NK-92 (cell line): ENCODE measurements around the gene MYO3A.
"Not testable (repeated sequence)": the region's sequence is repeated elsewhere in the genome, so short reads cannot be mapped to it uniquely, and the experiment has no call there.

Experiments
- DNase-seq: peaks from one replicate; lab custom pipeline; 2025; ENCODE audit not compliant: unreplicated experiment; lab: John Stamatoyannopoulos, UW

The MYO3A gene

DNA sequence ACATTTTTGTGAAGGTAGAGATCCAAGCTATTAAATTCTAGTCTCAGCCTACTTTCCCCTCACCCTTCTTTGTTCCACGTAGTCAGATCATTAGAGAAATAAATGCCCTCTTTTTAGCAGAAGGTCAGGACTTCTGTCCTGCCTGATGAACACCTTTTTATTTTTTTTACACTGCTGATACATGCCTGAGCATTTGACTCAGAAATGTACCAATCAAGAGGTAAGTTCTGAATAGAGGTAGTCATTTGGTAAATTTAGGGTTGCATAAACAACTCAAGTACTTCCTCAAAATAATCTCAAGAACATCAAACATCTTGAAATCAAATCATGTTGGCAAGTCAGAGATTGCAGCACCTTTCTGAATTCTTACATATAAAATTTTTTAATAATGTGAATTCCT lies 133.7 kb downstream of the MYO3A start:
- DNase-seq = no peak

DNA sequence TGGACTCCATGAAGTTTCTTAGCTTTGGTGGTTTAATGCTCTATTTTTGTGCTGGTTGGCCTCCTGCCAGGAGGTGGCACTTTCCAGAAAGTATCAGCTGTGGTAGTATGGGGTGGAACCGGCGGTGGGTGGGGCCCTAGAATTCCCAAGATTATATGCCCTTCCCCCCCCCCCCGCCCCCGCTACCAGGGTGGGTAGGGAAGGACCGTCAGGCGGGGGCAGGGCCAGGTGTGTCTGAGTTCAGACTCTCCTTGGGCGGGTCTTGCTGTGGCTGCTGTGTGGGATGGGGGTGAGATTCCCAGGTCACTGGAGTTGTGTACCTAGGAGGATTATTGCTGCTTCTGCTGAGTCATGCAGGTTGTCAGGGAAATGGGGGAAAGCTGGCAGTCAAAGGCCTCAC lies 146.9 kb downstream of the MYO3A start:
- not testable (repeated sequence) for DNase-seq

DNA sequence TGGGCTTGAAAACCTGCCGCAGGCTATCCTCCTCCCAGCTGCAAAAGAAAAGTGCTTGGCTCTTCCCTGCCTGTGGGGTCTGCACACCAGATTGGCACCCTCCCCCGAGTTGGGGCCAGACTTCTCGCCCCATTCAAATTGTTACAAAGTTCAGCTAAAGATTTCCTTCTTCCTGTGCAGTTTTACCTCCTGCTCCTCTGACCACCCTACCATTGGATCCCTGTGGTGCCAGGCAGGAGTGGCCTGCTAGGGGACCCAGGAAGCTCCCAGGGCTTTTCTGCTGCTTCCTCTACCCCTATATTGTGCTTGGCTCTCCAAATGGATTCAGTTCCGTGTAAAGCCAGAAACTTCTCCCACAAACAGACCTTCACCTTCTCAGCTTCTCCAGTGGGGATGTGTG lies 147.4 kb downstream of the MYO3A start:
- no peak for DNase-seq

- DNase-seq = no peak
Observed at GRCh38 chr10:26085549-26085948, 151.5 kb downstream of the MYO3A start.

DNA sequence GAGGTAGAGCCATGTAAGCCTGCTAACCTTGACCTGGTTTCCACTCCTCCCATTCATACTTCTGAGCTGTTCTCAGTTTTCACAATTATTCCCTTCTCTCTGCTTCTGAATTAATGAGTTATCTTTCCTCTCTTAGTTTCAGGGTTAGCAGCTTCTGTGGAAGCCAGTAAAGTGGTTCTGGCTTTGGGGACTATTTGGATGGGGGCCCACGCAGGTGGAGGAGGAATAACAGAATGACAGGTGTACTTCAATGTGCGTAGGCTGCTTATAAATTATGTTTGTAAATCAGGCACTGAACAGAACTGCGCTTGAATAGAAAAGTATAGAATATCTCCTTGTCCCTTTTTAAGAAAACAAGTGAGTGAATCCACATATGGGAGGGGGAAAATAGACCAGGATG lies 153.6 kb downstream of the MYO3A start:
- no peak for DNase-seq

DNA sequence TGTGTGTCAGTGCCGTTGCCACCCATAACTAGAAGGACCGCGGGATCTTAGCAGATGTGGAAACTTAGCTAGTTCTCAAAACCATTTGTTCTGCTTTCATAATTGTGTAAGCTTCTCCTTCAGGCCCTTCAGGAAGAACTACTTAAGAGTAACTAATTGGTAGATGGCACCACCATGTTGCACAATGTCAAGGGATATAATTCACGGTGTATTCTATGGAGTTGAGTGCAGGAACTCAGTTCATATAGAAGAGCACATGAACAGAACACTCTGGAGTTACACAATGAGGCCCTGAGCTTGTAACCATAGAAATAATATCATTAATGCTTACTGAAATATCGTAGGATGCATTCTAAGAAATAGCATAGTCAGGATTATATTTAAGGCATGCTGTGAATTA lies 156.0 kb downstream of the MYO3A start:
- no peak for DNase-seq

GRCh38 chr10:26090762-26091161 lies 156.7 kb downstream of the MYO3A start:
- DNase-seq = no peak

DNA sequence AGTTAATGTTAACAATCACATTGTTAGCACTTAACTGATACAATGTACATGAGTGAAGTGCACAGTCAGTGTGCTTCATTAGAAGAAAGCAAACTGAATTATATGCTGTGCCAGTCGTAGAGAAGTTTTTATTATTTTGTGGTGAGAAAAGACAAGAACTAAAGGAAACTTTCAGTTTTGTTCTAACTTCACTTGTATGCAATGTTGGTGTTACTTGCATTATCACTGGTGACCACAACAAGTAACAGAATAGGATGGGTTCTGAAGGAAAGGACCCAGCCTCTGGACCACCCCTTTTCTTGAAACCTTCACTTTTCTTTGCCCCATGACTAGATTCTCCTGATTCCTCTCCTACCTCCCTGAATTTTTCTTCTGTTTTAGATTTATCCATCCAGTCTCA lies 159.2 kb downstream of the MYO3A start:
- no peak for DNase-seq

GRCh38 chr10:26095781-26096180 lies 161.8 kb downstream of the MYO3A start:
- no peak for DNase-seq

DNA sequence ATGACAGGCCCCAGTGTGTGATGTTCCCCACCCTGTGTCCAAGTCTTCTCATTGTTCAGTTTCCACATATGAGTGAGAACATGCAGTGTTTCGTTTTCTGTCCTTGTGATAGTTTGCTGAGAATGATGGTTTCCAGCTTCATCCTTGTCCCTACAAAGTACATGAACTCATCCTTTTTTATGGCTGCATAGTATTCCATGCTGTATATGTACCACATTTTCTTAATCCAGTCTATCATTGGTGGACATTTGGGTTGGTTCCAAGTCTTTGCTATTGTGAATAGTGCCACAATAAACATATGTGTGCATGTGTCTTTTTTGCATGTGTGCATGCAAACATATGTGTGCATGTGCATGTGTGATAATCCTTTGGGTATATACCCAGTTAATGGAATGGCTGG lies 163.5 kb downstream of the MYO3A start:
- DNase-seq = not testable (repeated sequence)

DNA sequence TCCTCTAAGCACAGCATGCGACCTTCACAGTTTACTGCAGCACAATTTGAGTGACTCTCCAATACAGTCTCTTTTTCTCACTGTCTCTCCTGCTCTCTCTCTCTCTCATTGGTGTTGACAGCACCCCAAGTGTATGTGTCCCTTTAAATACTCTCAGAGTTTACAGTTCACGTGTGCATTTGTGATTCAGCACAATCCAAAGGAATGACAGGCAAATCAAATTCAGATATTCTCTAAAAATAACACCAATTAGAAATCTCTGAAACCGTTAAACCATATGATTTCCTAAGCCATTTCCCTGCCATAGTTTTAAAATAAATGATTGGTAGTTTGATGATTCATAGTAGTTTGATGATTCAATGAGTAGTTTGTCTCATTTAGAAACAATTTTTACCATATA lies 178.5 kb downstream of the MYO3A start:
- no peak for DNase-seq

DNA sequence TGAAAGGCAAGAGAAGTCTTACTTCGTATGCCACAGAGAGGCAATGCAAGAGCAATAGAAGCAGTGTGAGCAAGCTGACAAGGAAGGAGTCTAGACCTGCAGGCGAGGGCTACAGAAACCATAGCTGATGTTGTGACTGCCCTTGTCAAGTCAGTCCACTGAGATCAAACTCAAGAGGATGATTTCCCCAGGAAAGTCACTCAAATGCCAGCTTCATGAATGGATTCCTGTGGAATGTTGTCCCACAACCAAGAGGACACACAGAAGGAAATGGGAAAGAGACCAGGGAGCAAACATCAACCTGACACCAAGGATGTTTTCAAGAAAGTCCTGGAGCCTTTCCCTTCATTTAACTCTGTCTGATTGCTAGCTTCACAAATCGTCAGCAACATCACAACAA lies 204.6 kb downstream of the MYO3A start:
- DNase-seq = no peak

DNA sequence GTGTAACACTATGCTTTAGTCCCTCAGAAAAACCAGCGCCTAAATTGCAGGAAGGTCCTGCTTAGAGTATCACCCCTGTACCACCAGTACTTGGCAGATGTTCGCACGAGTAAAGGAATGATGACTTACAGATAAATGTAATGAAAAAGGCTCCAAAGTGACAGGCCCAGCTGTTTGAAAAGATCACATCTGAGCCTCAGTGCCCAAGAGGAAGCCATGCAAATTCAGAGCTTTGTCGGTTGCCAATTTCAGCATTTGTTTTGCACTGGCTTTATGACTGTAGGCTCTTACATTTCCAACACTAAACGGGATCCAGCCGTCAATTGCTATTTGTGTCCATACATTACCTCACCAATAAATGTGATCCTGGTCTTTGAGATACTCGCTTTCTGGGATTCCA lies 222.0 kb downstream of the MYO3A start:
- DNase-seq = no peak

- DNase-seq = no peak
Observed at GRCh38 chr10:26157734-26158133, 223.7 kb downstream of the MYO3A start.

GRCh38 chr10:26169466-26169865 lies 235.4 kb downstream of the MYO3A start:
- no peak for DNase-seq

- DNase-seq = no peak
Observed at GRCh38 chr10:26172131-26172530, 238.1 kb downstream of the MYO3A start.

- DNase-seq = no peak
Observed at GRCh38 chr10:26173837-26174236, 239.8 kb downstream of the MYO3A start.

DNA sequence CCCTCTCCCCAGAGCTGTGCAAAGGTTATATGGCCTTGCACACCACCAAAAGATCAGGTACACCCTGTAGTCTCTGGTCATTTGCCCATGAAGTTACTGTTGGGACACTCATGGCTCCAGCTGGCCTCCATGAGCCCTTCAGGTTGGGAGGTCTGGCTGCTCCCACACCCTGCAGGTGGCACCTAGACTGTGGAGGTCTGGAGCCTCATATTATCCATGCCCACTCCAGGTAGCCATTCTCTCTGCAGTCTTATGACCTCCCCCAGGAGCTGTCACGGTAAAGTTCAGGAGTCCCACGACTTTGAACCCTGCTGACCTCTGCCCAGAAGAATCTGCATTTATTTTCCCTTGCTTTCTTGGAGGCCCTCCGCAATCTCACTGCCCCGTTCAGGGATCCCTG lies 243.3 kb downstream of the MYO3A start:
- DNase-seq = no peak

DNA sequence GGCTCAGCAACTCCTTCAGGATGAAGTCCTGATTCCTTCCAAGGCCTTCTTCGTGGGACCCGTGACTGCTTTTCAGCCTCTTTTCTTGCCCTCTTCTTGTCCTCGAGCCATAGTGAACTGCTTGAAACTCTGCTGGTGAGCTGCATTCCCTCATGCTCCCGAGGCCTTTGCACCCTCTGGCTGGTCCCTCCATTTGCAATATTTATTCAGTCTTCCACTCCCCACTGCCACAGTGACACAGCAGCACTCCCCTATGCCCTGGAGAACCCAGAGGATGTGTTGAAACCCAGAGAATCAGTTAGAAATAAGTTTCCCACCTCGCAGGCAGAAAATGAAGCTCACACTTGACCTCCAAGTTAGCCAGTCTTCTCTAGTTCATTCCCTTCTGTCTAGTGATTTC lies 260.2 kb downstream of the MYO3A start:
- DNase-seq = no peak

DNA sequence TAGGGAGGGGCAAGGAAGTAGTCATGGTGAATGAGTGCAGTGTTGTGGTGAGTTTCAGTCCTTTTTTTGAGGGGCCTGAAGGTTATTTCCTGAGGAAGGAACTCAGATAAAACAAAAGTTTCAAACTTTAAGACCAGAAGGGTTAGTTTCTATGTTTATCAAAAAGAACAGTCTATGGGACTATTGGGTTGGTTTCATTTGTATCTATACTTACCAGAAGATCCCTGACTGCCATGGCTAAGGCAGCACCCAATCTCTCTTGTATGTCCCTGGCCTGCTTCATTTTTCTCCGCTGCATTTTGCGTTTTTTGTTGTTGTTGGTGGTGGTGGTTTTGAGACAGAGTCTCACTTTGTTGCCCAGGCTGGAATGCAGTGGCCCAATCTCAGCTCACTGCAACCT lies 263.2 kb downstream of the MYO3A start:
- no peak for DNase-seq

DNA sequence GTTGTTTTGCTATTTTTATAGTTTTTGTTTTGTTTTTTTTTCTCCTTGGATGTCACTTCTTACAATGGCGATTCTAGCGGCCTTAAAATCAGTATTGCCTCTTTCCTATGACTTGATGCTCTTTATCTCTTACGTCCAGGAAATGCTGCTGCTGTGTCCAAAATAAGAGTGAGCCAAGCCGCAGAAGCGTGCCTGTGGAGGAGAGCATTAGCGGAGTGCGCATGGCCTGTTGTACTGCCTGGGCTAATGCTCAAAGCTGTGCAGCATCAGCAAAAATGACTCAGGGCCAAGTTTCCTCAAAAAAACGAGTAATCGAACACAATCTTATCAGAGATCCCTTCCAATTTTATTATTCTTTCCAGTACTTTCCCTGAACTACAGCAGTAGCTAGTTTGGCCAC lies 264.1 kb downstream of the MYO3A start:
- DNase-seq = no peak

DNA sequence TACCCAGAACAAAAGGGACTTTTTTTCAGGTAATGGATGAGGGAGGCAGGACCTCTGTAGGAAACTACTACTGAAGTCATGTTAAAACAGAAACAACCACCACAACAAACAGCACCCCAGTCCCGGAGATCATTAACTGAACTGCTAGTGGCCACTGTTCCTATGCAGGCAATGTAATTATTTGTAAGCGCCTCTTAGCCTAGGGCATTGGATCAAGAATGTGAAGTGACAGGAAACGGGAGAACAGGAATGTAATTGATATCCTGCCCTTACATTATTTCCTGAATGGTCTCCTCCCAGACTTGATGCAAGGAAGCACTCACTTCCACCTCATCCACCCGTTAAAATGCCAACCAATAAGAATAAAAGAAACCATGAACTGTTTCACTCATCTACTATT lies 265.8 kb downstream of the MYO3A start:
- DNase-seq = no peak

GRCh38 chr10:26205223-26205622 lies 271.2 kb downstream of the MYO3A start:
- DNase-seq = no peak

- no peak for DNase-seq
Observed at GRCh38 chr10:26211781-26212444, 277.9 kb downstream of the MYO3A start.
